Gastrocnemius medialis (tissue), 4 donors: ENCODE results near the gene DKK2.

ENCODE experiments used
- CTCF ChIP-seq, 5 experiments: fragments of 450-650 bp in 3 of 5; fragments of 200-600 bp in 2 of 5; sonication (generic) in 2 of 5; IDR thresholded peaks in 4 of 5; conservative IDR thresholded peaks in 1 of 5; 1 replicate in 4 of 5; 2 replicates in 1 of 5; pipeline ENCODE4 v1.5.1; 2016 to 2019; ENCODE audit warnings: antibody characterized with exemption in 5 of 5, mild to moderate bottlenecking in 3 of 5, moderate library complexity in 3 of 5
- POLR2A ChIP-seq, 2 donors: fragments of 450-650 bp; IDR thresholded peaks; one replicate each; pipeline ENCODE4 v1.6.1; 2017; ENCODE audit warnings: antibody characterized with exemption in 2 of 2, mild to moderate bottlenecking in 2 of 2, moderate library complexity in 2 of 2

GRCh38 chr4:106982711-106983211, 53.4 kb downstream of the DKK2 start:
- no peak for TF ChIP-seq CTCF (IDR thresholded peaks at IDR 0.05 in 4 of 5, conservative IDR thresholded peaks at IDR 0.05 in 1 of 5)
- no peak for TF ChIP-seq POLR2A (IDR thresholded peaks at IDR 0.05)
